Activated naive CD8-positive, alpha-beta T cell treated with anti-CD3 and anti-CD28 coated beads, Interleukin-2, amount 50 U/mL, for 24 hours (primary cell): ENCODE results near the gene TFCP2L1.
A peak's percentile ranks its signal among the peaks of the same experiment; 100 is the strongest.
"Not testable (repeated sequence)": the region's sequence is repeated elsewhere in the genome, so short reads cannot be mapped to it uniquely, and the experiment has no call there.

ENCODE experiments used
- ATAC-seq: fragments of 150-1000 bp; cut with Tn5 transposase; one replicate; pipeline ENCODE4 v1.10.0; 2021
- DNase-seq: peaks from one replicate; pipeline ENCODE4 v3.0.0; 2021
- H3K27ac Mint-ChIP-seq: one replicate; pipeline ENCODE4 v1.8.0; 2021; ENCODE audit warnings: mild to moderate bottlenecking, mixed read lengths
- H3K27me3 Mint-ChIP-seq: one replicate; pipeline ENCODE4 v1.8.0; 2021; ENCODE audit warnings: mixed read lengths
- H3K36me3 Mint-ChIP-seq: one replicate; pipeline ENCODE4 v1.8.0; 2021; ENCODE audit warnings: low read depth, mixed read lengths
- H3K4me1 Mint-ChIP-seq: one replicate; pipeline ENCODE4 v1.8.0; 2021; ENCODE audit warnings: mixed read lengths
- H3K4me3 Mint-ChIP-seq: one replicate; pipeline ENCODE4 v1.8.0; 2021; ENCODE audit warnings: mild to moderate bottlenecking, moderate library complexity, mixed read lengths
- H3K9me3 Mint-ChIP-seq: one replicate; pipeline ENCODE4 v1.8.0; 2021; ENCODE audit warnings: mixed read lengths

TFCP2L1 gene

DNA sequence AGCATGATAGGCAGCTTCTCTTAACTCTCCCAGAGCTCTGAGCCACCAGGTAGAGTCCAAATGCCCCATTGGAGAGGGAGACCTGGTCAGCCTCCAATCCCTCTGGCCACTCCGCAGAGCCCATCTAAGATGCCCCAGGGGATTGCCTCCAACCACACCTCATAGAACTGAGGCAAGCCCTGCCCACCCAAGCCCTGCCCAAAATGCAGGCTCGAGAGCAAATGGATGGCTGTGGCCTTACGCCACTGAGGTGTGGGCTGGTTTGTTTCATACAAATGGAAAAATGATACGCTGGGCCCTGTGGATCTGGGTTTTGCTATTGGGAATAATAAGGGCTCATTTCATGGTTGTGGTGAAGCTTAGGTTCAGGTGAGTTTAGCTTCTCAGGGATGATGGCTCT, 3.0 kb upstream of the TFCP2L1 start:
- peaks cover 6% of the 10 kb centered on the region for H3K4me1 Mint-ChIP-seq
- no peak overlapping the region for H3K27ac Mint-ChIP-seq
- no peaks in the 10 kb centered on the region for H3K36me3 Mint-ChIP-seq
- DNase-seq: no peak
- no peak for ATAC-seq
- no peak overlapping the region for H3K4me3 Mint-ChIP-seq
- peaks cover 33% of the 10 kb centered on the region for H3K27me3 Mint-ChIP-seq
- H3K9me3 Mint-ChIP-seq: no peaks in the 10 kb centered on the region

DNA sequence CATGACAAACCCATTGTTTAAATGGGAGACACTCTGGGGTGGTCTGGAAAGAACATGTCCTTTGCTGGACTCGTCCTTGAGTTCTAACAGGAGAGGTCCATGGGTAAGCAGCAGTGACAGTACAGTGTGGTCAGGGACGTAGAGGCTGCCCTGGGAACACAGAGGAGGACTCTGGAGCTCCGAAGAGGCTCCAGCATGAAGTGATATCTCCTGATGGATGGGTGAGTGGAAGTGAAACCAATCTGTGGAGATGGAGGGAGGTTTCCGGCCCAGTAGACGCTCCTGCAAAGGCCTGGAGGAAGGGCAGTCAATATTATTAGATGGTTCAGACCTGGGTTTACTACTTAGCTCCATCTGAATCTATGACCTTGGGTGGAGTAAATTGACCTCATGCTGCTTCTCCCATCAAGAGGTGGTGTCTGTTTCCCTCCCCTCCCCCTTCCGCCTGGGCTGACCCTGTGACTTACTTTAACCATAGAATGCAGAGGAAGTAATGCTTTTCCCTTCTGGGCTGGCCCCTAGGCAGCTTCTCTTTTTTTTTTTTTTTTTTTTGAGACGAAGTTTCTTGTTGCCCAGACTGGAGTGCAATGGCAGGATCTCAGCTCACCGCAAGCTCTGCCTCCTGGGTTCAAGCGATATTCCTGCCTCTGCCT, 2.3 kb upstream of the TFCP2L1 start:
- peaks cover 40% of the 10 kb centered on the region for H3K27me3 Mint-ChIP-seq
- no peak for ATAC-seq
- no peaks in the 10 kb centered on the region for H3K36me3 Mint-ChIP-seq
- no peaks in the 10 kb centered on the region for H3K9me3 Mint-ChIP-seq
- peaks cover 6% of the 10 kb centered on the region for H3K4me1 Mint-ChIP-seq
- H3K4me3 Mint-ChIP-seq: no peak overlapping the region
- no peak for DNase-seq
- no peak overlapping the region for H3K27ac Mint-ChIP-seq

DNA sequence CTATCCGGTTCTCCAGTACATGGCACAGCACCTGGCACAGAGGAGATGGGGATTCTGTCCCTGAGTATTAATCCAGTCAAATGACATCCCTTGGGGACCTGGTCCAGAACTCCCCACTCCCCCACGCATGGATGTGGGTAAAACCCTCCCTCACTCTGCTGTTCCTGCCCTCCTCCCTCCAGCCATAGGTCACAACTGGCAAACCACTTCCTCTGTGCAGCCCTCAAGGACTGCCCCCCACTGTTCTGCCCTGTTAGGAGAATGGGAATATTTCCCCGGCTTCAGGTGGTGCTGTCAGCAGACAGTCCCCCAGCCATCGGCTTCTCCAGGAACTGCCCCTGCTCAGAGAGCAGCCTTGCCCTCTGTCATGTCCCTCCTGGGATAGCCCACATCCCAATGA, 1.5 kb upstream of the TFCP2L1 start:
- H3K4me3 Mint-ChIP-seq: no peak overlapping the region
- no peak overlapping the region for H3K27ac Mint-ChIP-seq
- DNase-seq (no peak), ATAC-seq (no peak)
- peaks cover 6% of the 10 kb centered on the region for H3K4me1 Mint-ChIP-seq
- H3K27me3 Mint-ChIP-seq: peaks cover 40% of the 10 kb centered on the region
- H3K36me3 Mint-ChIP-seq: no peaks in the 10 kb centered on the region
- no peaks in the 10 kb centered on the region for H3K9me3 Mint-ChIP-seq

DNA sequence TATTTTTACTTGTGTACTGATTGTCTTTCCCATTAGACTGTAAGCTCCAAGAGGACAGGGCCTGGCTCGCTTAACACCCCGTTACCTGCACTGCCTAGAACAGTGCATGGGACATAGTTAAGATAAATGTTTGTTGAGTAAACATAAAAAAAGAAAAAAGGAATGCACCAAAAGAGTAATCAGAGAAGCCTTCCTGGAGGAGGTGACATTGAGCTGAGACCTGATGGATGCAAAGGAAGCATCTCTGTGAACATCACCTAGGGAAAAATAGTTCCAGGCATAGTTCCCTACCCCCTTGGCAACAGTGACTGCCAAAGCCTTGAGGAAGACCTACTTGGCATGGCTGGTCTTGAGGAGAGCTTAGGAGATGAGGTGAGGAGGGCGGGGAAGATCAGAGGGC, 924 bp upstream of the TFCP2L1 start:
- H3K36me3 Mint-ChIP-seq: no peaks in the 10 kb centered on the region
- H3K9me3 Mint-ChIP-seq: no peaks in the 10 kb centered on the region
- no peak for ATAC-seq
- H3K4me3 Mint-ChIP-seq: no peak overlapping the region
- no peak for DNase-seq
- H3K4me1 Mint-ChIP-seq: peaks cover 6% of the 10 kb centered on the region
- H3K27ac Mint-ChIP-seq: no peak overlapping the region
- peaks cover 42% of the 10 kb centered on the region for H3K27me3 Mint-ChIP-seq

DNA sequence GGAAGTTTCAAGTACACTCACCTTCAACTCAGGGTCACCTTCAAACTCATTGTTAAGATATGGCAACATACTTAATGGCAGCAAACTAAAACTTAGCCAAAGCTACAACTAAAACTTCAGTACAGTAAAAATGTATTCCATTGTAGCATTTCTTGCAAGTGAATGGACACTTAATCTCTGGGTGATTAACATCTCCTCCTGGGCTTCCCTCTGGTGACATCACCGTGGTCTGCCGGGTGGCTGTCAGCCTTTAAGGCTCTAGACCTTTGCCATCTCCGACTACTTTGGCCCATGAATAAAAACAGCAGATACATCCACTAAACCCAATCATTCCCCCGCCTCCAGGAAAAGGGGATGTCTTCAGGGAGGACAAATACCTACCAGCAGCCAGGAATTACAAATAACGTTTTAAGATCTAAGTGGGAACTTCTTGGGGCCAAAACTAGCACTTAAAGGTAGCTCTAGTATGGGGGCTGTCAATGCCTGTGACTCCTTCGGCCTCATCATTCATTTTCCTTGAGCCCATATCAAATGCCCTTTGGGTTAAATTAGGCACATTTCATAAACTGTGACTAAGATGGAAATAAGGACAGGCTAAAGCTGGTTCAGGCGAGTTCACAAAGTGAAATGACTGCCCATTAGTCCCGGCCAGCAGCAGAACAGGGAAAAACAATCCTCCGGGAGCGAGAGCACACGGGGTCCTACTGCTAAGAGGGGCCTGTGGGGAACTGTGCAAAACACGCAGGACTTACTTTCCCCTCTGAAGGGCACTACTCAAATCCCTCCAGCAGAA, 1.1 kb downstream of the TFCP2L1 start:
- H3K9me3 Mint-ChIP-seq: no peaks in the 10 kb centered on the region
- peaks cover 6% of the 10 kb centered on the region for H3K4me1 Mint-ChIP-seq
- DNase-seq (no peak), ATAC-seq (no peak)
- no peaks in the 10 kb centered on the region for H3K36me3 Mint-ChIP-seq
- peak overlapping the region; percentile 32 for H3K4me3 Mint-ChIP-seq
- peaks cover 42% of the 10 kb centered on the region for H3K27me3 Mint-ChIP-seq
- no peak overlapping the region for H3K27ac Mint-ChIP-seq

DNA sequence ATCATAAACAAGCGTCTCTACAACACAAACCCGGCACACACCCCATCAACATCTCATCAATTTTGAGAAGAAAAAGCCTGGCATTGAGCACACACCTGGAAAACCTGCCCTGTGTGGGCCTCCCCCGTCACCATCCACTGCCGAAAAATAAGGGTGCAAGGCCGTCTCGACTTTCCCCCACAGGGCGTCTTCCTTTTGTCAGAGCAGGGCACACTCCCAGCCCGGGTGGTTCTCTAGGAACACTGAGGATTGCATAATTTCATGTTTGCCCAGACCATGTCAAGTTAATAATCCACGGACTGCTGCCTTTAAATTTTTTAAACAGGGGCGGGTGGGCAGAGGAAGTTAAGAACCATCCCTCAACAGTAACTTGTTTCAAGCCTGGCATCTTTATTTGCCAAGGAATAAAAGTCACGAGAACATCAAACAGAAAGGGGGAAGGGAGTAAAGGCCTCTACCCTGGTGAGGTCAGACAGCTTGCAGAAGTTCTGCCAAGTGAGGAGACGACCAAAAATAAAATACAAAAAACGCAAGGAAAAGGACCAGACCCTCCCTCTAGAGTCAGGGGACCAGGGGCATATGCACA, 2.1 kb downstream of the TFCP2L1 start:
- Mint-ChIP-seq H3K27ac (no peak overlapping the region), H3K4me1 (peaks cover 6% of the 10 kb centered on the region), H3K9me3 (no peaks in the 10 kb centered on the region), H3K36me3 (no peaks in the 10 kb centered on the region), H3K27me3 (peaks cover 42% of the 10 kb centered on the region), H3K4me3 (no peak overlapping the region)
- ATAC-seq (no peak), DNase-seq (no peak)

DNA sequence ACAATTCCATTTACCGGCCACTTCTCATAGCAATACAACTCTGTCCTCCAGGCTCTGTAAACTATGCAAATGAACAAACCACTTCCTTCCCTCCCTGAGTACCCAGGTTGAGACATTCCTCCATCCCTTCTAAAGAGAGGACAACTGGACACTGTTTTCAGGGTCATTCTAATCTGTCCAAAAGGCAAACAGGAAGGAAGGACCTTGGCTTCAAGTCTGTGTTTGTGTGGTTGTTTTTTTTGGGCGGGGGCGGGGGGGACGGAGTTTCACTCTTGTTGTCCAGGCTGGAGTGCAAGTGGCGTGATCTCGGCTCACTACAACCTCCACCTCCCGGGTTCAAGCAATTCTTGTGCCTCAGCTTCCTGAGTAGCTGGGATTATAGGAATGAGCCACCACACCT, 3.3 kb downstream of the TFCP2L1 start:
- Mint-ChIP-seq H3K4me3 (no peak overlapping the region), H3K27ac (no peak overlapping the region), H3K36me3 (no peaks in the 10 kb centered on the region), H3K27me3 (peaks cover 36% of the 10 kb centered on the region), H3K4me1 (peaks cover 6% of the 10 kb centered on the region), H3K9me3 (no peaks in the 10 kb centered on the region)
- DNase-seq (no peak), ATAC-seq (no peak)

DNA sequence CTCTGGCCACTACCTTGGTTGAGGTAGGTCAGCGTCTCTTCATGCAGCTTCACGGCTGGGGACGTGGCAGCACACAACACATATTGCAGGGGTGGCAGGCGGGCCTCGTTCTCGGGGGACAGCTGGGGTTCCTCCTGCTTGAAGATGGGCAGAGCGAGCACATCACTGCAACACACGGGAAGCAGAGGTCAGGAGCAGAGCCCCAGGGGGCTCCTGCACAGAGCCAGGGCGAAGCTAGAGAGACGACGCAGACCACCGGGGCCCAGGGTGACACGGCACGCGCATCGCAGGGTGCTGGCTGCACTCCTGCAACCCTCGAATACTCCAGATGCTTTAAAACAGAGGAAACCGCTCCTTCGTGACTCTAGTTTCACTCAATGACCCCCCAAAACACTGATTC, 3.9 kb downstream of the TFCP2L1 start:
- no peak for ATAC-seq
- H3K4me1 Mint-ChIP-seq: peaks cover 6% of the 10 kb centered on the region

DNA sequence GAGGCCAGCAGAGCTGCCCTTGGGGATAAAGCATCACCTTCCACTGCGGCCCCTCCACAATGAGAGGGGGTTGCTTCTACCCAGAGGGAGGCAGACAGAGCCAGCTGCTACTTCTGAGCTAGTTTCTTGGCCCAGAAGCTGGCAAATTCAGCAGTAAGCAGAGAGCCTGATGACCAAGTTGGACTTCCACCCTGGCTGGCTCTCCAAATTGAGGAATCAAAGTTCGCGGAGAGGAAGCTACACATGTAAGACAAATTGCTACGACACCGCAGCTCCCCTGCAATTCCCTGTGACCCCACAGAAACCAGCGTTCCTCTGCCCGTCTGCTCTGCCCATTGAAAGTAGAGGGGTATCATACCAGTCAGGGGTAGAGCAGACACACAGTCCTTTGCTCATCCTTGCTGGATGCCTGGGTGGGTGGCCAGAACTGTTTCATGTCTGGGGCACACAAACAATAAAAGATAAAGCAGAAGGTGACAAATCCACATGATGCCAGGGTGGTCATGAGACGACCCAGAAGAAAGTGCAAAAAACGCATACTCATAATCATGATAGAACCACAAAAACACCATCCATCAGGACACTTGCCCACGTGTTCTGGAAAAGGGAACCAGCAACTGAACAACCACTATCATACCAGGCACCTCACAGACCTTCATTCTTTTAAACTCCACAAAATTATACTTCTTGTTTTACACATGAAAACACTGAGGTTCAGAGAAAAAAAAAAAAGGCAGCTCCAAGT, 5.4 kb downstream of the TFCP2L1 start:
- Mint-ChIP-seq H3K36me3 (no peaks in the 10 kb centered on the region), H3K9me3 (no peaks in the 10 kb centered on the region), H3K27ac (no peak overlapping the region), H3K27me3 (peaks cover 23% of the 10 kb centered on the region), H3K4me1 (peaks cover 3% of the 10 kb centered on the region), H3K4me3 (no peak overlapping the region)
- ATAC-seq (no peak), DNase-seq (no peak)

More for the DNA sequence above, 3.9 kb downstream of the TFCP2L1 start:
- Mint-ChIP-seq H3K9me3 (no peaks in the 10 kb centered on the region), H3K36me3 (no peaks in the 10 kb centered on the region), H3K27me3 (peaks cover 31% of the 10 kb centered on the region), H3K27ac (no peak overlapping the region), H3K4me3 (no peak overlapping the region)
- no peak for DNase-seq

DNA sequence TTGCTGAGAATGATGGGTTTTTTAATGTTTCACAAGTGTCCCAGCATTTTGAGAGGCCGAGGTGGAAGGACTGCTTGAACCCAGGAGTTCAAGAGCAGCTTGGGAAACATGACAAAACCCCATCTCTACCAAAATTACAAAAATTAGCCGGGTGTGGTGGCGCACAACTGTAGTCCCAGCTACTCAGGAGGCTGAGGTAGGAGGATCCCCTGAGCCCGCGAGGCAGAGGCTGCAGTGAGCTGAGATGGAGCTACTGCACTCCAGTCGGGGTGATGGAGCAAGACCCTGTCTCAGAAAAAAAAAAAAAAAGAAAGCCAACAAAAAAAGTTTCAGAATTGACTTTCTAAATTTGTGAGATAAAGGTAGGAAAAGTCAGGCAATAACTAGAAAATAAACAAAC, 8.7 kb downstream of the TFCP2L1 start:
- no peak for DNase-seq
- H3K27ac Mint-ChIP-seq: no peak overlapping the region
- H3K4me3 Mint-ChIP-seq: no peak overlapping the region
- peaks cover 6% of the 10 kb centered on the region for H3K27me3 Mint-ChIP-seq
- H3K4me1 Mint-ChIP-seq: no peaks in the 10 kb centered on the region
- ATAC-seq: no peak
- H3K9me3 Mint-ChIP-seq: no peaks in the 10 kb centered on the region
- no peaks in the 10 kb centered on the region for H3K36me3 Mint-ChIP-seq

DNA sequence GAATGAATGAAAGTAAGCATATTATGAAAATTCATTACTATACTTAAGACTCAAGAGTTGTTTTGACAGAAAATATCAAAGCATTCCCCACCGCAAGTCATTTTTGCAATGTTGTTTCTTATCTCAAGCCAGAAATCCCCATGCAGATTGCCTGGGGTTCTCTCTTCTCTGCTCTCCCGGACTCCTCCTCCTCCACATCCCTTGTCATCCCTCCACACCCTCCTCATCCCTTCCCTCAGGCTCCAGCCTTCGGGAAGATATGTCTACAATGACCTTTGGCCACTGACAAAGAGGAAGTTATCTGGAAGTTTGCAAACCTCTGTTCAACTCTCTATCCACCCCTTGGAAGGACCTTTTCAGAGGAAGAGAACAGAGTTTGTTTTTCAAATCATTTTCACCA, 11.9 kb downstream of the TFCP2L1 start:
- Mint-ChIP-seq H3K9me3 (no peaks in the 10 kb centered on the region), H3K4me3 (no peak overlapping the region), H3K4me1 (no peaks in the 10 kb centered on the region), H3K36me3 (no peaks in the 10 kb centered on the region), H3K27ac (no peak overlapping the region), H3K27me3 (peaks cover 5% of the 10 kb centered on the region)
- ATAC-seq (no peak), DNase-seq (no peak)

DNA sequence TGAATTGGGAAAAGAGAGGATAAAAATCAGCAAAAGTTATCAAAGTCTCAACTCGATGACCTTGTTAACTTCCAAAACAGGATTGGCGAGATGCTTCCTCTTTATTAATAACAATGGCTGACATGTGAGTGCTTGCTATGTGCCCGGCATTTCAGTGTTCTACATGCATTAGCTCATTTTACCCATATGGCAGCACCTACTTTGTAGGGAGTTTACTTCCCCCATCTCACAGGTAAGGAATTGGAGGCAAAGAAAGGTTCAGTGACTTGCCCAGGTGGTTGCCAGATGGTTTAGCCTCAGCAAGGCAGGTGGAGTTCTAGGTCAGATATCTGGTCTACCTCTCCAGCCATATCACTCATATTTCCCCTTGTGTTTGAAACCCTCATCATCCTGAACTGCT, 12.4 kb downstream of the TFCP2L1 start:
- H3K4me1 Mint-ChIP-seq: no peaks in the 10 kb centered on the region
- DNase-seq (no peak), ATAC-seq (no peak)
- no peaks in the 10 kb centered on the region for H3K9me3 Mint-ChIP-seq
- no peaks in the 10 kb centered on the region for H3K36me3 Mint-ChIP-seq
- no peak overlapping the region for H3K27ac Mint-ChIP-seq
- H3K27me3 Mint-ChIP-seq: peaks cover 5% of the 10 kb centered on the region
- no peak overlapping the region for H3K4me3 Mint-ChIP-seq

DNA sequence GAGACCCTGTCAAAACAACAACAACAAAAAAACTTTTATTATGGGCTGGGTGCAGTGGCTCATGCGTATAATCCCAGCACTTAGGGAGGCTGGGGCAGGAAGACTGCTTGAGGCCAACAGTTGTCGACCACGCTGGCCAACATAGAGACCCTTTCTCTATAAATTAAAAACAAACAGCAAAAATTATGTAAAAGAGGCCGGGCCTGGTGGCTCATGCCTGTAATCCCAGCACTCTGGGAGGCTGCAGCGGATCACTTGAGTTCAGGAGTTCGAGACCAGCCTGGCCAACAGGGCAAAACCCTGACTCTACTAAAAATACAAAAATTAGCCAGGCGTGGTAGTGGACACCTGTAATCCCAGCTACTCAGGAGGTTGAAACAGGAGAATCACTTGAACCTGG, 15.6 kb downstream of the TFCP2L1 start:
- H3K36me3 Mint-ChIP-seq, H3K4me1 Mint-ChIP-seq, H3K27ac Mint-ChIP-seq, ATAC-seq, DNase-seq, H3K9me3 Mint-ChIP-seq, H3K27me3 Mint-ChIP-seq, H3K4me3 Mint-ChIP-seq: not testable (repeated sequence)

DNA sequence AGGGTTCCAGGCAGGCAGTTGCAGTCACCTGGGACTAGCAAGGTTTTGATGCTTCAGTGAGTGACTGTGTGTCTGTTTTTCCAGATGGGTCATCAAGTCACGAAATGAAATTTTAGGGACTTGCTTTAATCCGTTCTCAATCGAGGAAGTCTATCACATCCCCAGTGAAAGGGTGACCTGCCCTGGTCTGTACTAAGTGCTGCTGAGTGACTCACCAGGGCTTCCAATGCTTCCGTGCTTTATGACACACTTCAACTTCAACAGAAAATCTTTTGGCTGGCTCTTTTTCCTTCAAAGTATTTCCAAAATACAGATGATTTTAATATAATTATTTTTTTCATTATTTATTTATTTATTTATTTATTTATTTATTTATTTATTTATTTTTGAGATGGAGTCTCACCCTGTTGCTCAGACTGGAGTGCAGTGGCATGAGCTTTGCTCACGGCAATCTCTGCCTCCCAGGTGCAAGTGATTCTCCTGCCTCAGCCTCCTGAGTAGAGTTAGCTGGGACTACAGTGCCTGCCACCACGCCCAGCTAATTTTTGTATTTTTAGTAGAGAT, 18.4 kb downstream of the TFCP2L1 start:
- no peak overlapping the region for H3K27ac Mint-ChIP-seq
- no peaks in the 10 kb centered on the region for H3K9me3 Mint-ChIP-seq
- no peaks in the 10 kb centered on the region for H3K36me3 Mint-ChIP-seq
- no peak for DNase-seq
- H3K27me3 Mint-ChIP-seq: peaks cover under 1% of the 10 kb centered on the region
- H3K4me3 Mint-ChIP-seq: no peak overlapping the region
- ATAC-seq: no peak
- H3K4me1 Mint-ChIP-seq: no peaks in the 10 kb centered on the region
